Breast epithelium (tissue), 4 donors: ENCODE results near the gene FOCAD. TPM values are rescaled to one million over a fixed set of nuclear protein-coding genes. Genes with fewer than 3 reads are reported as not detected.

Experiments
- DNase-seq, 2 donors: peaks; one replicate each; pipeline ENCODE4 v3.0.0-alpha.2; 2019; ENCODE audit warnings: low spot score in 2 of 2
- H3K27ac ChIP-seq, 2 donors: fragments of 200-600 bp; sonication (generic) in 1 of 2; one replicate each; pipeline ENCODE4 v1.5.1; 2016 to 2019; ENCODE audit warnings: mild to moderate bottlenecking in 1 of 2
- H3K27me3 ChIP-seq, 2 donors: fragments of 200-600 bp; sonication (generic) in 1 of 2; one replicate each; pipeline versions ENCODE4 v1.5.1 to v1.6.0; 2017 to 2019; ENCODE audit warnings: control low read depth in 1 of 2, mild to moderate bottlenecking in 1 of 2
- H3K36me3 ChIP-seq: fragments of 200-600 bp; one replicate; pipeline ENCODE4 v1.5.1; 2019
- H3K4me1 ChIP-seq, 2 donors: fragments of 200-600 bp; sonication (generic); one replicate each; pipeline ENCODE4 v1.5.1; 2016 to 2019; ENCODE audit warnings: control low read depth in 1 of 2
- H3K4me3 ChIP-seq, 3 donors: fragments of 200-600 bp; sonication (generic); 1 replicate in 2 of 3; 2 replicates in 1 of 3; pipeline ENCODE4 v1.5.1; 2016 to 2019; ENCODE audit warnings: mild to moderate bottlenecking in 3 of 3, moderate library complexity in 2 of 3
- H3K9me3 ChIP-seq, 2 donors: fragments of 200-600 bp; sonication (generic) in 1 of 2; one replicate each; pipeline ENCODE4 v1.5.1; 2016 to 2019; ENCODE audit warnings: control low read depth in 1 of 2
- POLR2A ChIP-seq: fragments of 450-650 bp; IDR thresholded peaks from one replicate; pipeline ENCODE4 v1.6.1; 2016; ENCODE audit warnings: antibody characterized with exemption, mild to moderate bottlenecking, moderate library complexity
- POLR2AphosphoS5 ChIP-seq, 3 donors: sonication (generic); formaldehyde crosslinking; IDR thresholded peaks; one replicate each; pipeline ENCODE4 v1.6.1; 2017; ENCODE audit warnings: antibody characterized with exemption in 3 of 3
- intact Hi-C: fragments of 100-400 bp; cut with DNase I; formaldehyde crosslinking; loops from one replicate; pipeline ENCODE4 v1.15.1; 2023; ENCODE audit warnings: low total_unique reads
- total RNA-seq, 3 donors: library from RNA; depleted of rRNA; stranded (reverse); fragments of >200 nt; gene quantifications; one replicate each; pipeline ENCODE4 v1.1.0, GENCODE V29; 2016
- TF ChIP-seq, protein P1 (sequence below), 3 donors: fragments of 450-650 bp; IDR thresholded peaks; one replicate each; pipeline ENCODE4 v1.5.1; 2016 to 2017; ENCODE audit warnings: antibody characterized with exemption in 3 of 3, mild to moderate bottlenecking in 3 of 3, moderate library complexity in 3 of 3

The FOCAD gene
- total RNA-seq, 3 donors from 2014 or later: 23.4 to 48.1 (median 36.7) TPM

DNA sequence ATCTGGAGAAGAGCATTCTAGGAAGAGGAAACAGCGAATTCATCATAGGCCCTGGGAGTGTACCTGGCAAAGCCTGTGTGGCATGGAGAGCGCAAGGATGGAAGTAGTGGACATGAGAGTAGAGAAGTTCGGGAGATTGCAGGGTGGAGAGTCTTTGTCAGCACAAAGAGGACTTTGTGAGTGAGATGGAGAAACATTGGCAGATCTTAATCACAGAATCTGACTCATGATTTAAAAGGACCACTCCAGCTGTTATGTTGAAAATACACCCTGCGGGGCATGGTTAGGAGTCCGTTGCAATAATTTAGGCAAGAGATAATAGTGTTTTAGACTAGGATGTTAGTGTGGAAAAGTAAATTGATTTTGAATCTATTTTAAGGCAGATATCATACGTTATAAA is 230.5 kb downstream of the FOCAD start:
- Histone ChIP-seq H3K27me3 (no peaks in the 10 kb centered on the region), H3K27ac (no peak overlapping the region), H3K4me3 (no peak overlapping the region), H3K4me1 (no peaks in the 10 kb centered on the region), H3K36me3 (no peaks in the 10 kb centered on the region), H3K9me3 (no peaks in the 10 kb centered on the region)
- DNase-seq: no peak
- no peak for TF ChIP-seq POLR2AphosphoS5 (IDR thresholded peaks at IDR 0.05)
- intact Hi-C loops: no loop called here

DNA sequence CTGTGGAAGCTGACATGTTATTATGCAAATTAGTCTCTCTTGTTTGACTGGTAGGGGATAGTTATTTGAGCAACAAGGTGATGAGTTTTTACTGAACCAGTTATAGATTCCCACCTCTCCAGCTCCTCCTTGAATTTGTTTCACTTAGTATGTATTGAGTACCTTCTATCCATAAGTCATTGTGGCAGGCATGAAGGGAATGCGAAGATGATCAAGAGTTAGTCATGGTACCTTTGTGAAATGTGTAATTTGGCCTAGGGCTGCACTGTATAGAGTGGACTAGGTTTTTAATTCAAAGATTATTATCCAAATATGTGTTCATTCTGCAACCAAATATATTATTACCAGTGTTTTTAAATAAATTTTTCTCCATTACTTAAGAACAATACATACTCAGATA is 237.3 kb downstream of the FOCAD start:
- no peaks in the 10 kb centered on the region for H3K9me3 ChIP-seq
- H3K27me3 ChIP-seq: no peaks in the 10 kb centered on the region
- no peaks in the 10 kb centered on the region for H3K4me1 ChIP-seq
- DNase-seq: no peak
- no peak for TF ChIP-seq POLR2A
- TF ChIP-seq, protein P1, sequence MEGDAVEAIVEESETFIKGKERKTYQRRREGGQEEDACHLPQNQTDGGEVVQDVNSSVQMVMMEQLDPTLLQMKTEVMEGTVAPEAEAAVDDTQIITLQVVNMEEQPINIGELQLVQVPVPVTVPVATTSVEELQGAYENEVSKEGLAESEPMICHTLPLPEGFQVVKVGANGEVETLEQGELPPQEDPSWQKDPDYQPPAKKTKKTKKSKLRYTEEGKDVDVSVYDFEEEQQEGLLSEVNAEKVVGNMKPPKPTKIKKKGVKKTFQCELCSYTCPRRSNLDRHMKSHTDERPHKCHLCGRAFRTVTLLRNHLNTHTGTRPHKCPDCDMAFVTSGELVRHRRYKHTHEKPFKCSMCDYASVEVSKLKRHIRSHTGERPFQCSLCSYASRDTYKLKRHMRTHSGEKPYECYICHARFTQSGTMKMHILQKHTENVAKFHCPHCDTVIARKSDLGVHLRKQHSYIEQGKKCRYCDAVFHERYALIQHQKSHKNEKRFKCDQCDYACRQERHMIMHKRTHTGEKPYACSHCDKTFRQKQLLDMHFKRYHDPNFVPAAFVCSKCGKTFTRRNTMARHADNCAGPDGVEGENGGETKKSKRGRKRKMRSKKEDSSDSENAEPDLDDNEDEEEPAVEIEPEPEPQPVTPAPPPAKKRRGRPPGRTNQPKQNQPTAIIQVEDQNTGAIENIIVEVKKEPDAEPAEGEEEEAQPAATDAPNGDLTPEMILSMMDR (IDR thresholded peaks at IDR 0.05): no peak
- TF ChIP-seq POLR2AphosphoS5 (IDR thresholded peaks at IDR 0.05): no peak
- H3K27ac ChIP-seq: no peak overlapping the region
- no peaks in the 10 kb centered on the region for H3K36me3 ChIP-seq
- no peak overlapping the region for H3K4me3 ChIP-seq
- intact Hi-C loops: no loop called here

DNA sequence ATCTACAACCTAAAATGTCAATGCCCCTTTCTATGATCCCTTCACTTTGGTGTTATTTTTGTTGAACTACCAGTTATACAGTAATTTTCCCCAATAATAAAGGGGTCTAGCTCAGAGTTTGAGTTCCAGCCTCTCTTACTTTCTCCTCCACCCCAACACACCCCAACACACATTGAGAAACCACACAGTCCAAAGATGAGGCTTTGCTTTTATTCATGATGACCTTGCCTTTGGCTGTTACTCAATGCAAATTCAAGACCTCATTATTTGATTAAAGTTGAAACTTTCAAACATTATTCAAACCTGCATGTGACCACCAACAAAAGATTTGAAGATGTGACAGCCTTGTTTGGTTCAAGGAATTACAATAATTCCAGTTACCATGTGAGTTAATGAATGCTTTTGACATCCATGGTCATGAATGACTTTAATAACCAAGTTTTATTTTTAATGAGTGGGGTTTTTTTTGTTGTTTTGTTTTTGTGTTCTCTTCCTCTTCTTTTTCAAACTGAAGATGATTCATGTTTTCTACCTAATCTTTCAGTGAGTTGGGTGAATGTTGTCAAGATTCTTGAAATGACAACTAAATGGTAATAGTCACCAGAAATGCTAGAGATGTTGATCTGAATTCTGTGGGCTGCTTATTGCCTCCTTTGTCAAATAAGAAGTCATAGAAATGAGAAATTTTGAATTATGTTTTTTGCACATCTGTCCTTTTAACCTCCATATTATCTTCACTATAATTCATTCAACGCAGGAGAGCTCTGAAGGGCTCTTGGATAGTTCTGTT is 241.4 kb downstream of the FOCAD start:
- intact Hi-C loops: no loop called here
- Histone ChIP-seq H3K9me3 (no peaks in the 10 kb centered on the region), H3K4me1 (no peaks in the 10 kb centered on the region), H3K36me3 (no peaks in the 10 kb centered on the region), H3K27ac (no peak overlapping the region), H3K27me3 (no peaks in the 10 kb centered on the region), H3K4me3 (no peak overlapping the region)
- no peak for DNase-seq
- TF ChIP-seq POLR2A: no peak
- TF ChIP-seq, protein P1 (IDR thresholded peaks at IDR 0.05): no peak
- no peak for TF ChIP-seq POLR2AphosphoS5 (IDR thresholded peaks at IDR 0.05)

DNA sequence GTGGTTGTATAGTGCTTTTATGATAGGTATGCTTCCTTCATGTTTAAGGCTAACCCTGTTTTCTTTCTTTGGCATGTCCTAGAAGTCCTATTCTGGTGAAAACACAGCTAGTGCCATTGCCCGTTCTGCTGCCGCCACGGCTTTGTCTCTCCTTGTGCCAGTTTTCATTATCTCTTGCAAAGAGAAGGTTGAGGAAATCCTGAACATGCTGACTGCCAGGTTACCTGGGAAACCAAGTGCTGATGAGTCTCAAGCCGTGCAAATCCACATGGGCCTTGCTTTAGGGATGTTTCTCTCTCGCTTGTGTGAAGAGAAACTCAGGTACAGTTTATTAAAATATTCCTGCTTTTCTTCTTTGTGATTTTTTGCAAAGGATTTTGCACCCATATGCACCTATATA is 245.2 kb downstream of the FOCAD start:
- intact Hi-C loops: no loop called here

DNA sequence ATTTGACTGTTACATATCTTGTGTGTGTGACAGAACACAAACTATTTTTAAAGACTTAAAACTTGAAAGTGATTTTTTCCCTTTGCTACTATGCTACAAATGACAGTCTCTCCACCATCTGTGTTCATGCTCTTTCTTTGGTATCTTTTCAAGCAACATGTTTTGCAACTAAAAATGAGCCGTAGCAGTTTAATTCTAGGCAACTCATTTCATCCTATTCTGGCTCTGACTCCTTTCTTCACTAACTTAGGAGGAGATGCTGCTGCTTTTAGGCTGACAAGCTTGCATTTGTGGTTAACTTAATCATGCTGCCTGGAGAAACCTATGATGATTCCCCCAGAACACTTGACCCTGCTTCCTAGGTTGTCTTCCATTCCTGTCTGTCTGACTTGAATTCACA is 246.8 kb downstream of the FOCAD start:
- Histone ChIP-seq H3K4me3 (no peak overlapping the region), H3K27me3 (no peaks in the 10 kb centered on the region), H3K4me1 (no peaks in the 10 kb centered on the region), H3K36me3 (no peaks in the 10 kb centered on the region), H3K9me3 (no peaks in the 10 kb centered on the region), H3K27ac (no peak overlapping the region)
- TF ChIP-seq POLR2AphosphoS5 (IDR thresholded peaks at IDR 0.05) (no peak), POLR2A (no peak)
- TF ChIP-seq, protein P1 (IDR thresholded peaks at IDR 0.05): no peak
- intact Hi-C loops: no loop called here
- DNase-seq: no peak

More for the DNA sequence above, 245.2 kb downstream of the FOCAD start:
- Histone ChIP-seq H3K9me3 (no peaks in the 10 kb centered on the region), H3K4me3 (no peak overlapping the region), H3K27ac (no peak overlapping the region), H3K27me3 (no peaks in the 10 kb centered on the region), H3K36me3 (no peaks in the 10 kb centered on the region), H3K4me1 (no peaks in the 10 kb centered on the region)
- TF ChIP-seq POLR2A: no peak
- TF ChIP-seq, protein P1 (IDR thresholded peaks at IDR 0.05): no peak
- TF ChIP-seq POLR2AphosphoS5 (IDR thresholded peaks at IDR 0.05): no peak
- no peak for DNase-seq
